Kidney (tissue), 14 donors: ENCODE results near the gene FGD6. TPM values are rescaled to one million over a fixed set of nuclear protein-coding genes. Genes with fewer than 3 reads are reported as not detected.

ENCODE experiments used
- DNase-seq, 5 donors: peaks; one replicate each; pipeline ENCODE4 v3.0.0-alpha.2; 2013 to 2020
- FAIRE-seq: peaks from 2 replicates; lab custom pipeline; 2012; peaks lifted over from hg19 to GRCh38; lab: Jason Lieb, UNC
- H3K27ac ChIP-seq, 2 donors: one replicate each; pipeline ENCODE4 v1.7.0; 2013; ENCODE audit warnings: low read depth in 2 of 2, low read length in 2 of 2, inconsistent platforms in 1 of 2
- H3K27me3 ChIP-seq: one replicate; pipeline ENCODE4 v1.7.1; 2013; ENCODE audit warnings: low read length, inconsistent platforms; ENCODE audit not compliant: control insufficient read depth, insufficient read depth
- H3K36me3 ChIP-seq, 3 donors: one replicate each; pipeline versions ENCODE4 v1.7.0 to v1.7.1; 2013; ENCODE audit warnings: low read length in 3 of 3, control low read depth in 1 of 3, inconsistent platforms in 1 of 3; ENCODE audit not compliant: insufficient read depth in 3 of 3, control insufficient read depth in 2 of 3
- H3K4me1 ChIP-seq, 3 donors: one replicate each; pipeline versions ENCODE4 v1.7.0 to v1.7.1; 2013; ENCODE audit warnings: low read length in 3 of 3, inconsistent platforms in 1 of 3, low read depth in 1 of 3; ENCODE audit not compliant: control insufficient read depth in 2 of 3, insufficient read depth in 2 of 3
- H3K4me3 ChIP-seq, 3 donors: one replicate each; pipeline versions ENCODE4 v1.7.0 to v1.8.1; 2013; ENCODE audit warnings: low read length in 3 of 3, control low read depth in 1 of 3, inconsistent platforms in 1 of 3
- H3K9ac ChIP-seq, 3 donors: one replicate each; pipeline versions ENCODE4 v1.7.0 to v1.7.1; 2013; ENCODE audit warnings: low read length in 3 of 3, control low read depth in 1 of 3, inconsistent platforms in 1 of 3
- H3K9me3 ChIP-seq, 3 donors: one replicate each; pipeline versions ENCODE4 v1.7.0 to v1.7.1; 2013; ENCODE audit warnings: low read length in 3 of 3, control low read depth in 1 of 3, inconsistent platforms in 1 of 3; ENCODE audit not compliant: control insufficient read depth in 2 of 3, insufficient read depth in 1 of 3
- CTCF ChIP-seq: IDR thresholded peaks from 3 replicates; pipeline ENCODE4 v1.5.1; 2012; ENCODE audit warnings: mild to moderate bottlenecking, moderate library complexity, borderline replicate concordance; ENCODE audit not compliant: insufficient read depth; ENCODE audit errors: extremely low read depth
- intact Hi-C: fragments of 100-400 bp; cut with DNase I; formaldehyde crosslinking; loops from one replicate; pipeline ENCODE4 v1.11.1; 2022
- polyA plus RNA-seq: library from polyadenylated mRNA; stranded (reverse); fragments of 350-450 nt; fragmentation: Illumina TruSeq; extraction: RNeasy Lipid Tissue Mini Kit (QIAGEN cat#74804); gene quantifications from one replicate; pipeline ENCODE4 v1.2.3, GENCODE V29; 2014; ENCODE audit warnings: low read depth, low replicate concordance; ENCODE audit not compliant: insufficient read depth
- total RNA-seq: library from RNA; stranded (reverse); fragmentation: NEBNext Ultra II Directional; extraction: Animal tissue kit (Norgen Biotek cat#: 25700); gene quantifications from one replicate; pipeline ENCODE4 v1.2.1, GENCODE V29; 2021
- donor health status: control.
- donor health status: control.
- donor health status: control.
- donor health status: control.
- donor health status: control.
- donor health status: DM: yes; HTN: yes; CAD: no.
- donor health status: Normal renal cell carcinoma (clear cell type).

The FGD6 gene
- total and polyA plus RNA-seq, 2 donors from 2014 or later: 1.2 to 19.8 TPM

GRCh38 chr12:95074766-95075165 lies 142.5 kb downstream of the FGD6 start:
- no peak overlapping the region for H3K4me3 ChIP-seq
- H3K27ac ChIP-seq: no peak overlapping the region
- no peak for TF ChIP-seq CTCF
- no peaks in the 10 kb centered on the region for H3K27me3 ChIP-seq
- FAIRE-seq: no peak
- no peaks in the 10 kb centered on the region for H3K36me3 ChIP-seq
- DNase-seq: no peak
- H3K4me1 ChIP-seq: peaks cover 0 to 3% (median 0%) of the 10 kb centered on the region in 3 donors
- no peaks in the 10 kb centered on the region for H3K9me3 ChIP-seq
- H3K9ac ChIP-seq: no peak overlapping the region
- intact Hi-C loops: no loop called here

- Histone ChIP-seq H3K27ac (no peak overlapping the region), H3K36me3 (no peaks in the 10 kb centered on the region), H3K9me3 (no peaks in the 10 kb centered on the region), H3K4me3 (peak overlapping the region; percentile 83 to 88 (median 85)), H3K27me3 (no peaks in the 10 kb centered on the region), H3K4me1 (peaks cover 0 to 3% (median 0%) of the 10 kb centered on the region in 3 donors), H3K9ac (peak overlapping the region in 1 of 3 donors; percentile 63)
- DNase-seq (peak in 2 of 5 donors; percentile 32 to 55), FAIRE-seq (no peak)
- TF ChIP-seq CTCF: peak; percentile 85
- intact Hi-C loops: no loop called here
These were observed 143.4 kb downstream of the FGD6 start for GRCh38 chr12:95073698-95074520.

- H3K27me3 ChIP-seq: no peaks in the 10 kb centered on the region
- H3K4me3 ChIP-seq: peak within 1 kb of the TSS; percentile 83 to 88 (median 85)
- intact Hi-C loops: no loop called here
- no peaks in the 10 kb centered on the region for H3K9me3 ChIP-seq
- FAIRE-seq (peak; percentile 13), DNase-seq (peak; percentile 96 to 98 (median 98))
- TF ChIP-seq CTCF: no peak
- H3K9ac ChIP-seq: peak within 1 kb of the TSS; percentile 63 to 79 (median 76)
- H3K4me1 ChIP-seq: peaks cover 0 to 3% (median 0%) of the 10 kb centered on the region in 3 donors
- H3K36me3 ChIP-seq: no peaks in the 10 kb centered on the region
- H3K27ac ChIP-seq: peak within 1 kb of the TSS; percentile 86 to 87
These were observed 144.2 kb downstream of the FGD6 start, which contains the start of gene NR2C1 for GRCh38 chr12:95072900-95073697. NR2C1 (minus strand) TSS chr12:95073618; CDS start chr12:95067384, 6,234 bp downstream.
